SK-N-SH treated with all-trans-retinoic acid at 6 μM for 48 hours (cell line): ENCODE results near the gene TWIST1.

ENCODE experiments used
- ATAC-seq: fragments of 200-7000 bp; cut with Tn5 transposase; 3 replicates; pipeline ENCODE4 v1.9.1; 2020; ENCODE audit warnings: mild to moderate bottlenecking, moderate library complexity
- ARNTL ChIP-seq: fragments of 450-650 bp; formaldehyde crosslinking; IDR thresholded peaks from 2 replicates; pipeline ENCODE4 v1.5.0; 2020; ENCODE audit warnings: low read depth, mild to moderate bottlenecking, moderate library complexity, borderline replicate concordance
- BACH2 ChIP-seq: fragments of 250-450 bp; sonication (Bioruptor Pico); IDR thresholded peaks from 2 replicates; pipeline ENCODE4 v1.9.0; 2021; ENCODE audit warnings: mild to moderate bottlenecking, borderline replicate concordance
- CREB5 ChIP-seq: fragments of 250-450 bp; sonication (Bioruptor Pico); IDR thresholded peaks from 2 replicates; pipeline ENCODE4 v1.5.1; 2020; ENCODE audit warnings: low read depth, mild to moderate bottlenecking, moderate library complexity
- CSRNP3 ChIP-seq: fragments of 250-450 bp; sonication (Bioruptor Pico); IDR thresholded peaks from 2 replicates; pipeline ENCODE4 v1.5.1; 2021; ENCODE audit warnings: mild to moderate bottlenecking, moderate library complexity
- ESRRG ChIP-seq: fragments of 250-450 bp; sonication (Bioruptor Pico); IDR thresholded peaks from 2 replicates; pipeline ENCODE4 v1.6.1; 2021; ENCODE audit warnings: mild to moderate bottlenecking
- GLIS3 ChIP-seq: fragments of 250-450 bp; sonication (Bioruptor Pico); IDR thresholded peaks from 2 replicates; pipeline ENCODE4 v1.5.0; 2020; ENCODE audit warnings: mild to moderate bottlenecking, moderate library complexity
- ISL1 ChIP-seq: fragments of 250-450 bp; sonication (Bioruptor Pico); IDR thresholded peaks from 2 replicates; pipeline ENCODE4 v2.1.2; 2022; ENCODE audit warnings: mild to moderate bottlenecking, moderate library complexity
- POU6F1 ChIP-seq: fragments of 250-450 bp; sonication (Bioruptor Pico); IDR thresholded peaks from 2 replicates; pipeline ENCODE4 v1.8.0; 2021; ENCODE audit warnings: low read depth, mild to moderate bottlenecking, moderate library complexity, borderline replicate concordance
- PPARA ChIP-seq: fragments of 250-450 bp; sonication (Bioruptor Pico); IDR thresholded peaks from 2 replicates; pipeline ENCODE4 v1.5.0; 2020; ENCODE audit warnings: mild to moderate bottlenecking, borderline replicate concordance
- RARB ChIP-seq: fragments of 250-450 bp; sonication (Bioruptor Pico); IDR thresholded peaks from 2 replicates; pipeline ENCODE4 v1.8.0; 2021; ENCODE audit warnings: mild to moderate bottlenecking, moderate library complexity
- SNAI2 ChIP-seq: fragments of 250-450 bp; sonication (Bioruptor Pico); IDR thresholded peaks from 2 replicates; pipeline ENCODE4 v1.5.0; 2020; ENCODE audit warnings: mild to moderate bottlenecking, moderate library complexity
- TCF4 ChIP-seq: fragments of 250-450 bp; sonication (Bioruptor Pico); IDR thresholded peaks from 2 replicates; pipeline ENCODE4 v1.8.0; 2021; ENCODE audit warnings: mild to moderate bottlenecking, moderate library complexity, borderline replicate concordance
- TOX ChIP-seq: fragments of 250-450 bp; sonication (Bioruptor Pico); IDR thresholded peaks from 2 replicates; pipeline ENCODE4 v1.8.0; 2021; ENCODE audit warnings: mild to moderate bottlenecking, moderate library complexity, borderline replicate concordance
- TSHZ2 ChIP-seq: fragments of 250-450 bp; sonication (Bioruptor Pico); IDR thresholded peaks from 2 replicates; pipeline ENCODE4 v1.5.0; 2020; ENCODE audit warnings: mild to moderate bottlenecking, moderate library complexity
- ZFP3 ChIP-seq: fragments of 250-450 bp; sonication (Bioruptor Pico); IDR thresholded peaks from 2 replicates; pipeline ENCODE4 v1.5.0; 2020; ENCODE audit warnings: mild to moderate bottlenecking, moderate library complexity
- ZFP30 ChIP-seq: fragments of 450-650 bp; formaldehyde crosslinking; IDR thresholded peaks from 2 replicates; pipeline ENCODE4 v1.5.0; 2022; ENCODE audit warnings: mild to moderate bottlenecking, moderate library complexity
- ZNF565 ChIP-seq: fragments of 450-650 bp; formaldehyde crosslinking; conservative IDR thresholded peaks from 2 replicates; pipeline ENCODE4 v1.5.0; 2020; ENCODE audit warnings: low read depth, mild to moderate bottlenecking, moderate library complexity
- ZNF70 ChIP-seq: fragments of 450-650 bp; formaldehyde crosslinking; IDR thresholded peaks from 2 replicates; pipeline ENCODE4 v1.5.0; 2020; ENCODE audit warnings: mild to moderate bottlenecking, moderate library complexity
- ZNF8 ChIP-seq: fragments of 450-650 bp; formaldehyde crosslinking; IDR thresholded peaks from 2 replicates; pipeline ENCODE4 v1.5.0; 2020; ENCODE audit warnings: mild to moderate bottlenecking, moderate library complexity

TWIST1 gene

GRCh38 chr7:19112274-19113001, 5.0 kb downstream of the TWIST1 start (continued):
- no peak; the same call in 1 of the 2 replicates for TF ChIP-seq POU6F1 (CRISPR knock-in tag)
- no peak for TF ChIP-seq CREB5 (CRISPR knock-in tag)
- TF ChIP-seq ZNF8 (CRISPR knock-in tag): no peak

- TF ChIP-seq CSRNP3 (0 out of 2 replicates have a peak, but pooled peaks have one; percentile 12), TCF4 (CRISPR knock-in tag) (0 out of 2 replicates have a peak, but pooled peaks have one; percentile 12), ZNF70 (CRISPR knock-in tag) (no peak)
- ATAC-seq: no peak
Observed at GRCh38 chr7:19111474-19112273, 5.8 kb downstream of the TWIST1 start.

GRCh38 chr7:19110776-19111175, 6.7 kb downstream of the TWIST1 start:
- ATAC-seq: no peak
- TF ChIP-seq ZNF565 (CRISPR knock-in tag) (0 out of 2 replicates have a peak, but pooled peaks have one; percentile 22), RARB (CRISPR knock-in tag) (no peak), GLIS3 (CRISPR knock-in tag) (0 out of 2 replicates have a peak, but pooled peaks have one; percentile 51), TOX (CRISPR knock-in tag) (0 out of 2 replicates have a peak, but pooled peaks have one; percentile 15), ESRRG (no peak), TSHZ2 (peak; percentile 20; the same call in 1 of the 2 replicates), BACH2 (no peak), SNAI2 (CRISPR knock-in tag) (0 out of 2 replicates have a peak, but pooled peaks have one; percentile 56)

GRCh38 chr7:19110026-19110730, 7.3 kb downstream of the TWIST1 start:
- no peak for ATAC-seq
- TF ChIP-seq CSRNP3 (no peak), TCF4 (CRISPR knock-in tag) (peak; percentile 11; the same call in 1 of the 2 replicates), ZFP3 (CRISPR knock-in tag) (no peak), ISL1 (0 out of 2 replicates have a peak, but pooled peaks have one; percentile 9), PPARA (CRISPR knock-in tag) (no peak), TSHZ2 (0 out of 2 replicates have a peak, but pooled peaks have one; percentile 38), ZNF70 (CRISPR knock-in tag) (no peak), RARB (CRISPR knock-in tag) (no peak), ZFP30 (no peak), ARNTL (no peak)
